Ishikawa (cell line): ENCODE measurements around the gene FRS3.
A peak's percentile ranks its signal among the peaks of the same experiment; 100 is the strongest.

Source experiments
- CEBPB ChIP-seq: IDR thresholded peaks from 2 replicates; pipeline ENCODE4 v1.6.1; 2012
- CREB1 ChIP-seq: IDR thresholded peaks from 2 replicates; pipeline ENCODE4 v1.6.1; 2012; ENCODE audit warnings: low read depth
- EGR1 ChIP-seq: IDR thresholded peaks from 2 replicates; pipeline ENCODE4 v1.6.1; 2012
- EP300 ChIP-seq: IDR thresholded peaks from 2 replicates; pipeline ENCODE4 v1.6.1; 2012; ENCODE audit warnings: borderline replicate concordance
- FOXM1 ChIP-seq: IDR thresholded peaks from 2 replicates; pipeline ENCODE4 v1.6.1; 2012; ENCODE audit warnings: low read depth, borderline replicate concordance
- NFIC ChIP-seq: IDR thresholded peaks from 2 replicates; pipeline ENCODE4 v1.6.1; 2012
- RAD21 ChIP-seq: IDR thresholded peaks from 2 replicates; pipeline ENCODE4 v1.6.1; 2012; ENCODE audit warnings: low read depth
- REST ChIP-seq: IDR thresholded peaks from 2 replicates; pipeline ENCODE4 v1.6.1; 2012; ENCODE audit warnings: low read depth, mild to moderate bottlenecking
- TAF1 ChIP-seq: IDR thresholded peaks from 2 replicates; pipeline ENCODE4 v1.6.1; 2012; ENCODE audit warnings: low read depth, mild to moderate bottlenecking
- TCF12 ChIP-seq: IDR thresholded peaks from 2 replicates; pipeline ENCODE4 v1.6.1; 2012; ENCODE audit warnings: low read depth
- TEAD4 ChIP-seq: IDR thresholded peaks from 2 replicates; pipeline ENCODE4 v1.6.1; 2012
- YY1 ChIP-seq: IDR thresholded peaks from 2 replicates; pipeline ENCODE4 v1.6.1; 2012; ENCODE audit warnings: low read depth
- ZBTB7A ChIP-seq: IDR thresholded peaks from 2 replicates; pipeline ENCODE4 v1.6.1; 2012; ENCODE audit warnings: low read depth
- TF ChIP-seq, protein P1 (sequence below): IDR thresholded peaks from 2 replicates; pipeline ENCODE4 v1.6.1; 2012
- TF ChIP-seq, protein P2 (sequence below): IDR thresholded peaks from 2 replicates; pipeline ENCODE4 v1.6.1; 2012

FRS3 gene

GRCh38 chr6:41758641-41759035 lies 21.1 kb downstream of the FRS3 start:
- TF ChIP-seq EGR1 = no peak
- TF ChIP-seq YY1 = no peak
- no peak for TF ChIP-seq RAD21
- TF ChIP-seq FOXM1 = no peak
- TF ChIP-seq CEBPB = no peak
- TF ChIP-seq EP300 = no peak
- TF ChIP-seq CREB1 = no peak
- TF ChIP-seq, protein P1, sequence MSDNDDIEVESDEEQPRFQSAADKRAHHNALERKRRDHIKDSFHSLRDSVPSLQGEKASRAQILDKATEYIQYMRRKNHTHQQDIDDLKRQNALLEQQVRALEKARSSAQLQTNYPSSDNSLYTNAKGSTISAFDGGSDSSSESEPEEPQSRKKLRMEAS = no peak
- TF ChIP-seq ZBTB7A = no peak
- TF ChIP-seq, protein P2, sequence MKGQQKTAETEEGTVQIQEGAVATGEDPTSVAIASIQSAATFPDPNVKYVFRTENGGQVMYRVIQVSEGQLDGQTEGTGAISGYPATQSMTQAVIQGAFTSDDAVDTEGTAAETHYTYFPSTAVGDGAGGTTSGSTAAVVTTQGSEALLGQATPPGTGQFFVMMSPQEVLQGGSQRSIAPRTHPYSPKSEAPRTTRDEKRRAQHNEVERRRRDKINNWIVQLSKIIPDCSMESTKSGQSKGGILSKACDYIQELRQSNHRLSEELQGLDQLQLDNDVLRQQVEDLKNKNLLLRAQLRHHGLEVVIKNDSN = no peak
- no peak for TF ChIP-seq TAF1
- TF ChIP-seq TCF12 = no peak
- no peak for TF ChIP-seq REST

GRCh38 chr6:41757931-41758640 lies 21.6 kb downstream of the FRS3 start:
- TF ChIP-seq TCF12 = no peak
- no peak for TF ChIP-seq TAF1
- no peak for TF ChIP-seq FOXM1
- no peak for TF ChIP-seq CREB1
- TF ChIP-seq EGR1 = peak; percentile 36; the same call in 1 of the 2 replicates
- no peak for TF ChIP-seq RAD21
- TF ChIP-seq, protein P1 = no peak

- no peak for TF ChIP-seq EP300
- TF ChIP-seq RAD21 = no peak
- no peak for TF ChIP-seq YY1
- TF ChIP-seq, protein P2 = no peak
- no peak for TF ChIP-seq TCF12
- TF ChIP-seq CREB1 = no peak
- TF ChIP-seq NFIC = no peak
- no peak for TF ChIP-seq FOXM1
- TF ChIP-seq CEBPB = no peak
- TF ChIP-seq REST = no peak
- no peak for TF ChIP-seq TEAD4
- TF ChIP-seq EGR1 = no peak
- TF ChIP-seq TAF1 = no peak
- TF ChIP-seq ZBTB7A = no peak
Observed at GRCh38 chr6:41757271-41757670, 22.4 kb downstream of the FRS3 start.

GRCh38 chr6:41756354-41756753 lies 23.3 kb downstream of the FRS3 start:
- no peak for TF ChIP-seq REST
- no peak for TF ChIP-seq ZBTB7A
- TF ChIP-seq, protein P2 = no peak
- TF ChIP-seq EP300 = no peak
- no peak for TF ChIP-seq EGR1
- TF ChIP-seq RAD21 = no peak
- TF ChIP-seq TEAD4 = no peak
- TF ChIP-seq NFIC = no peak
- no peak for TF ChIP-seq FOXM1
- no peak for TF ChIP-seq CREB1
- TF ChIP-seq, protein P1 = no peak
- TF ChIP-seq YY1 = no peak
- no peak for TF ChIP-seq TCF12
- no peak for TF ChIP-seq TAF1
- TF ChIP-seq CEBPB = no peak
